ENCODE data around the gene METTL9. TPM values are rescaled to one million over a fixed set of nuclear protein-coding genes. Genes with fewer than 3 reads are reported as not detected.
"Not testable (repeated sequence)": the region's sequence is repeated elsewhere in the genome, so short reads cannot be mapped to it uniquely, and the experiment has no call there.

The METTL9 gene
- total RNA-seq, 1 donor from 2014 or later = 145 TPM

DNA sequence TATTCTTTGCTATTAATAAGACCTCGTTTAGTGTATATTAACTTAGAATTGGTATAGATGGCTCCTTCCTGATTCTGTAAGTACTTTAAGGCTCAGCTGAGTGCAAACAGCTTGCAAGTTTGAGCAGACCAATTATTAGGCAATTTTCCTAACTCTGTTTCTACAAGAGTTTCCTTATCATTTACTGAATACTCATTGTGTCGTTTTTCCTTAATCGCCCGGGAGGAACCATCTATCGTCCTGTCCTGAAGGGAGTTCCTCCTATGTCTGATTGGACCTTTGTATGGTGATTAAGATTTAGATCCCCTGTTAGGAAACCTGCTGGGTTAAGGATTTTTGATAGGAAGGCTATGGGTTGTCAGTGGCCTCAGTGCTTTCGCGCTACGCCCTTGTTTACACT, 32.0 kb downstream of the METTL9 start:
- not testable (repeated sequence) for H3K27me3 ChIP-seq (ENCODE audit: control insufficient read depth in 3 of 3, insufficient read depth in 3 of 3, low read length in 3 of 3); H3K9me3 ChIP-seq (ENCODE audit: control insufficient read depth in 3 of 3, low read length in 3 of 3); H3K4me1 ChIP-seq (ENCODE audit: control insufficient read depth in 3 of 3, insufficient read depth in 3 of 3, low read length in 3 of 3); H3K36me3 ChIP-seq (ENCODE audit: control insufficient read depth in 3 of 3, insufficient read depth in 3 of 3, low read length in 3 of 3); H3K27ac ChIP-seq (ENCODE audit: low read depth, low read length); H3K9ac ChIP-seq (ENCODE audit: low read depth in 1 of 3, low read length in 3 of 3); H3K4me3 ChIP-seq (ENCODE audit: low read length in 3 of 3)

DNA sequence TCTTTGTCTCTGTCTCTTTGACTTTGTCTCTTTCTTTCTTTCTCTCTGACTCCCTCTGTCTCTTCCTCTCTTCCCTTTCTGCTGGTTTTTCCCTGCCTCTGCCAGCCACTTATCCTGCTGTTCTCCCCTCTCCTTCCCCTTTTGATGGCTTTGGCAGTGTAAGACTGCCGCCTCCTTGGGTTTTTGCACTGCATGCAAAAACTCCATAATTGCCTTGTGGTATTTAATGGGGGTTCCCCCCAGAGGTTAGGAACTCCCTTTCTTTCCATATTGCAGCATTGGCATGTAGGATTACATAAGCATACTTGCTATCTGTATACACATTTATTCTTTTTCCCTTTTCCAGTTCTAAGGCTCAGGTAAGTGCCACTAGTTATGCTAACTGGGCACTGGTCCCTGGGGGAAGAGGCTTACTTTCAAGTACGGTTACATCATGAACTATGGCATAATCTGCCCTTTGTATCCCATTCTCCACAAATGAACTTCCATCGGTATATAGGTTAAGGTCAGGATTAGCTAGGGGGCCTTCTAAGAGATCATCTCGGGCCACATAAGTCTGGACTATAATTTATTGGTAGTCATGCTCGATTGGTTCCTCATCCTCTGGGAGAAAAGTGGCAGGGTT, 32.7 kb downstream of the METTL9 start:
- H3K9me3 ChIP-seq (ENCODE audit: control insufficient read depth in 3 of 3, low read length in 3 of 3); H3K4me1 ChIP-seq (ENCODE audit: control insufficient read depth in 3 of 3, insufficient read depth in 3 of 3, low read length in 3 of 3); H3K27me3 ChIP-seq (ENCODE audit: control insufficient read depth in 3 of 3, insufficient read depth in 3 of 3, low read length in 3 of 3); H3K4me3 ChIP-seq (ENCODE audit: low read length in 3 of 3); H3K9ac ChIP-seq (ENCODE audit: low read depth in 1 of 3, low read length in 3 of 3); H3K27ac ChIP-seq (ENCODE audit: low read depth, low read length); H3K36me3 ChIP-seq (ENCODE audit: control insufficient read depth in 3 of 3, insufficient read depth in 3 of 3, low read length in 3 of 3): not testable (repeated sequence)

DNA sequence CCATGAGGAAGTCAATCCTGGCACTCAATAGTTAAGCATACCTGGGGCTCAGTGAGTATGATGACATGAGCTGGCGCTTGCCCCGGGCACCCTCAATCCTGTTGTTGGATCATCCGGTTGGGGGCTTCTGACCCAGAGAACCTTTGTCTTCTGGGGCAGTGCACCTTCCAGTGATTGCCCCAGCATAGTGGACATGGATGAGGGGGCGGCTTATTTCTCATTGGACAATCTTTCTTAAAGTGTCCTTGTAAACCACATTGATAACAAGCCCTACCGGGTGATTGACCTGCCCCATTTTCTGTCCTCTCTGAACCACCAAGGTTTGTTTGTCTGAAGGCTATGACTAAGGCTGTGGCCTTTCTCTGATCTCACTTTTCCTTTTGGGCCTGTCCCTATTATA, 34.8 kb downstream of the METTL9 start:
- Histone ChIP-seq H3K4me1 (ENCODE audit: control insufficient read depth in 3 of 3, insufficient read depth in 3 of 3, low read length in 3 of 3) (peaks cover 0 to 6% (median 4%) of the 10 kb centered on the region in 3 donors), H3K27ac (ENCODE audit: low read depth, low read length) (no peak overlapping the region), H3K4me3 (ENCODE audit: low read length in 3 of 3) (no peak overlapping the region), H3K9ac (ENCODE audit: low read depth in 1 of 3, low read length in 3 of 3) (no peak overlapping the region), H3K27me3 (ENCODE audit: control insufficient read depth in 3 of 3, insufficient read depth in 3 of 3, low read length in 3 of 3) (no peaks in the 10 kb centered on the region), H3K36me3 (ENCODE audit: control insufficient read depth in 3 of 3, insufficient read depth in 3 of 3, low read length in 3 of 3) (peaks cover 0 to 2% (median 0%) of the 10 kb centered on the region in 3 donors), H3K9me3 (ENCODE audit: control insufficient read depth in 3 of 3, low read length in 3 of 3) (no peaks in the 10 kb centered on the region)

DNA sequence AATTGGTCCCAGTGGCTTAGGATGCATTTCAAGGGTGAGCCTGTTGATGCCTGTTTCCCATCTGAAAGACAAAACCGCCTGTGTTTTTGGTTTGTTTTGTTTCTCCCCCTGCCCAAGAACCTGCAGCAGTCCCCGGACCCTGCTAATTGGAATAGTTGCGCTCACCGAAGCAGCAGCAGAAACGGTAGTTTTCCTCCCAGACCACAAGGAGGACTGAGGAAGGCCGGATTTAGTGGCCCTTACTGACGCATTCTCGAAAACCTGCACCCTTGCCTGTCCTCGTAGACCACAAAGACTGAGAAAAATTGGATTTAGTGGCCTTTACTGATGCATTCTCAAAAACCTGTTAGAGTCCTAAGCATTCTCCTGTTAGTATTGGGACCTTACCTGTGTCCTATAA, 36.3 kb downstream of the METTL9 start:
- H3K27me3 ChIP-seq (ENCODE audit: control insufficient read depth in 3 of 3, insufficient read depth in 3 of 3, low read length in 3 of 3); H3K9ac ChIP-seq (ENCODE audit: low read depth in 1 of 3, low read length in 3 of 3); H3K4me1 ChIP-seq (ENCODE audit: control insufficient read depth in 3 of 3, insufficient read depth in 3 of 3, low read length in 3 of 3); H3K9me3 ChIP-seq (ENCODE audit: control insufficient read depth in 3 of 3, low read length in 3 of 3); H3K27ac ChIP-seq (ENCODE audit: low read depth, low read length); H3K4me3 ChIP-seq (ENCODE audit: low read length in 3 of 3); H3K36me3 ChIP-seq (ENCODE audit: control insufficient read depth in 3 of 3, insufficient read depth in 3 of 3, low read length in 3 of 3): not testable (repeated sequence)

DNA sequence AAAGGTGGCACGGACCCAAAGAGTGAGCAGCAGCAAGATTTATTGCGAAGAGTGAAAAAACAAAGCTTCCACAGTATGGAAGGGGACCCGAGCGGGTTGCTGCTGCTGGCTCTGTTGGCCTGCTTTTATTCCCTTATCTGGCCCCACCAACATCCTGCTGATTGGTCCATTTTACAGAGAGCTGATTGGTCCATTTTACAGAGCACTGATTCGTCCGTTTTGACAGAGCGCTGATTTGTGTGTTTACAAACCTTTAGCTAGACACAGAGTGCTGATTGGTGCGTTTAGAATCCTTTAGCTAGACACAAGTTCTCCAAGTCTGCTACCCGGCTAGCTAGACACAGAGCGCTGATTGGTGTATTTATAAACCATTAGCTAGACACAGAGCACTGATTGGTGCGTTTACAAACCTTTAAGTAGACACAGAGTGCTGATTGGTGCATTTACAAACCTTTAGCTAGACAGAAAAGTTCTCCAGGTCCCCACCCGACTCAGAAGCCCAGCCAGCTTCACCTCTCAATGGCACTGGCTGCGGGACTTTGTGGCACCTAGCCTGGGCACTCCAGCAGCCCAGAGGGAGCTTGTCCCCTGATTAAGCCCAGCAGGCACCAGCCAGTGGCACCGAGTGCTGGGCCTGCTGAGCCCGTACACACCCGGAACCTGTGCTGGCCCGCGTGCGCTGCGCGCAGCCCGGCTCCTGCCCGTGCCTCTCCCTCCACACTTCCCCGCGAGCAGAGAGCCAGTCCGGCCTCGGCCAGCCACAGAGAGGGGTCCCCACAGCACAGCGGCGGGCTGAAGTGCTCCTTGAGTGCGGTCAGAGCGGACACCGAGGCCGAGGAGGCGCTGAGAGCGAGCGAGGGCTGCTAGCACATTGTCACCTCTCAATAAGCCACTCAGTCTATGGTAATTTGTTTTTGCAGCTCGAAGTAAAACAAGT, 37.9 kb downstream of the METTL9 start:
- Histone ChIP-seq H3K36me3 (ENCODE audit: control insufficient read depth in 3 of 3, insufficient read depth in 3 of 3, low read length in 3 of 3) (no peaks in the 10 kb centered on the region), H3K27me3 (ENCODE audit: control insufficient read depth in 3 of 3, insufficient read depth in 3 of 3, low read length in 3 of 3) (no peaks in the 10 kb centered on the region), H3K4me3 (ENCODE audit: low read length in 3 of 3) (no peak overlapping the region), H3K9me3 (ENCODE audit: control insufficient read depth in 3 of 3, low read length in 3 of 3) (no peaks in the 10 kb centered on the region), H3K27ac (ENCODE audit: low read depth, low read length) (no peak overlapping the region), H3K9ac (ENCODE audit: low read depth in 1 of 3, low read length in 3 of 3) (no peak overlapping the region), H3K4me1 (ENCODE audit: control insufficient read depth in 3 of 3, insufficient read depth in 3 of 3, low read length in 3 of 3) (peaks cover 0 to 6% (median 4%) of the 10 kb centered on the region in 3 donors)

DNA sequence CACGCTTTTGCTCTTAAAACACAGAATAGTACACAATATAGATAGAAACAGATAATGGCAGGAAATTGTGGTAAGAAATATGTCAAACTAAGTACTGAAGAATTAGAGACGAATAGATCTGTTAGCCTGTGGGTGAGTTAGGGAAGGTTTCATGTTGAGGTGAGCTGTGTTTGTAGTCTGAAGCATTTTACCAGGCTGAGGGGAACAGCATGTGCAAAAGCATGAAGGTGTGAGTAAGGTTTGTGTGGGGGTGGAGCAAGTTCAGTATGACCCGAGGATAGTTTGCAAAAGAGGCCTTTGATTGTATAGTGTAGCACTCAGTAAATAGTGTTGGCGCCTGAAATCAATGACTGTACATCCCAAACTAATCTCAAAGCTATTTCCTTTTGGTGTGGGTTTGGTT, 39.2 kb downstream of the METTL9 start:
- H3K9me3 ChIP-seq (ENCODE audit: control insufficient read depth in 3 of 3, low read length in 3 of 3) = no peaks in the 10 kb centered on the region
- no peak overlapping the region for H3K27ac ChIP-seq (ENCODE audit: low read depth, low read length)
- no peak overlapping the region for H3K4me3 ChIP-seq (ENCODE audit: low read length in 3 of 3)
- H3K9ac ChIP-seq (ENCODE audit: low read depth in 1 of 3, low read length in 3 of 3) = no peak overlapping the region
- no peaks in the 10 kb centered on the region for H3K36me3 ChIP-seq (ENCODE audit: control insufficient read depth in 3 of 3, insufficient read depth in 3 of 3, low read length in 3 of 3)
- peaks cover 0 to 6% (median 4%) of the 10 kb centered on the region in 3 donors for H3K4me1 ChIP-seq (ENCODE audit: control insufficient read depth in 3 of 3, insufficient read depth in 3 of 3, low read length in 3 of 3)
- no peaks in the 10 kb centered on the region for H3K27me3 ChIP-seq (ENCODE audit: control insufficient read depth in 3 of 3, insufficient read depth in 3 of 3, low read length in 3 of 3)

DNA sequence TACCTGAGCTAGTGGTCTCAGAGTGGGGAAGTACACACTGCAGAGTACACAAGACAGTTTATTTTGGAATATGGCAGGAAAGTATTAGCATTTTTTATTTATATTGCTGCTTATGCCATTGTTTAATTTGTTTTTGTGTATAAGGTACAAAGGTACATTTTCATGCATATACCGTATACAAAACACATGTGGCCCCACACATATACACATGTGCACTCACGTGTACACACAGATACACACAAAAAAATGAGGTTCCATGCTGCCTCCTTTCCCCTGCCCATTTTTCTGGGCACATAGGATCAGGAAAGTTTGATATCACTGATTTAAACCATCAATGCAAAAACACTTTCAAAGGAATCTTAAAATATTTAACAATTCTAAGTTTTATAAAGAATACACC, 40.1 kb downstream of the METTL9 start:
- no peak overlapping the region for H3K9ac ChIP-seq (ENCODE audit: low read depth in 1 of 3, low read length in 3 of 3)
- H3K36me3 ChIP-seq (ENCODE audit: control insufficient read depth in 3 of 3, insufficient read depth in 3 of 3, low read length in 3 of 3) = no peaks in the 10 kb centered on the region
- H3K27ac ChIP-seq (ENCODE audit: low read depth, low read length) = no peak overlapping the region
- H3K4me1 ChIP-seq (ENCODE audit: control insufficient read depth in 3 of 3, insufficient read depth in 3 of 3, low read length in 3 of 3) = peaks cover 0 to 4% (median under 1%) of the 10 kb centered on the region in 3 donors
- no peaks in the 10 kb centered on the region for H3K27me3 ChIP-seq (ENCODE audit: control insufficient read depth in 3 of 3, insufficient read depth in 3 of 3, low read length in 3 of 3)
- H3K4me3 ChIP-seq (ENCODE audit: low read length in 3 of 3) = no peak overlapping the region
- no peaks in the 10 kb centered on the region for H3K9me3 ChIP-seq (ENCODE audit: control insufficient read depth in 3 of 3, low read length in 3 of 3)

DNA sequence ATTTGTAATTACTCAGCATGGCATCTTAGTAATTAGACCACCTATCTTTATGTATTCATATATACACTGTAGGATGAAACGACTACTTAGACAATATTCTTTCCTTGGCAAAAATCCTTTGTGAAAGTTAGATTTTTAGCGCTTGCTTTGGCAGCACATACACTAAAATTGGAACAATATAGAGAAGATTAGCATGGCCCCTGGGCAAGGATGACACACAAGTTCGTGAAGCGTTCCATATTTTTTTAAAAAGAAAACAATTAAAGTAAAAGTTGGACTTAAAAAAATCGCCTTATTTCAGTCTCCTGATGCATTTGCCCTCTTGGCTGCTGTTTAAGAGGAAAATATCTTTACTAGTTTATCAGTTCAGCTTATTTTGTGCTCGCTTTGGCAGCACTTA, 42.5 kb downstream of the METTL9 start:
- Histone ChIP-seq H3K4me3 (ENCODE audit: low read length in 3 of 3) (no peak overlapping the region), H3K36me3 (ENCODE audit: control insufficient read depth in 3 of 3, insufficient read depth in 3 of 3, low read length in 3 of 3) (peaks cover 0 to 2% (median 0%) of the 10 kb centered on the region in 3 donors), H3K9me3 (ENCODE audit: control insufficient read depth in 3 of 3, low read length in 3 of 3) (no peaks in the 10 kb centered on the region), H3K9ac (ENCODE audit: low read depth in 1 of 3, low read length in 3 of 3) (no peak overlapping the region), H3K4me1 (ENCODE audit: control insufficient read depth in 3 of 3, insufficient read depth in 3 of 3, low read length in 3 of 3) (peaks cover 11 to 13% (median 12%) of the 10 kb centered on the region in 3 donors), H3K27ac (ENCODE audit: low read depth, low read length) (no peak overlapping the region), H3K27me3 (ENCODE audit: control insufficient read depth in 3 of 3, insufficient read depth in 3 of 3, low read length in 3 of 3) (no peaks in the 10 kb centered on the region)

DNA sequence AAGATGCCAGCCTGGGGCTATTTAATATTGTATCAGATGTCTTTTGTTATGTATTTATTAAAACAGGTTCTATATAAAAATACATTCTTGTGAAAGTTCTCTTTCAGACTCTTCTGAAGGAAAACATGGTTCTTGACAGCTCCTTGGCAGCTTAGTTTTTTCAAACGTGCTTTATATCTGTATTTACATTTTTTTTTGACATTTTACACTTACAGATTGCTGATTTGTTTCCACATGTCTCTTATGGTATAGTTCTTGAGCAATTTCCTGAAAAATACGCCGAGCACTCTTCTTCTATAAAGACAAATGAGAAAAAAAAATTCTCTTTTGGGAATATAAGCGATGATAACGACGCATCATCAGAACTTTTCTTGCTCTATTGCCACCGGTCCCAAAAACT, 43.5 kb downstream of the METTL9 start:
- Histone ChIP-seq H3K4me3 (ENCODE audit: low read length in 3 of 3) (no peak overlapping the region), H3K27me3 (ENCODE audit: control insufficient read depth in 3 of 3, insufficient read depth in 3 of 3, low read length in 3 of 3) (no peaks in the 10 kb centered on the region), H3K27ac (ENCODE audit: low read depth, low read length) (no peak overlapping the region)

DNA sequence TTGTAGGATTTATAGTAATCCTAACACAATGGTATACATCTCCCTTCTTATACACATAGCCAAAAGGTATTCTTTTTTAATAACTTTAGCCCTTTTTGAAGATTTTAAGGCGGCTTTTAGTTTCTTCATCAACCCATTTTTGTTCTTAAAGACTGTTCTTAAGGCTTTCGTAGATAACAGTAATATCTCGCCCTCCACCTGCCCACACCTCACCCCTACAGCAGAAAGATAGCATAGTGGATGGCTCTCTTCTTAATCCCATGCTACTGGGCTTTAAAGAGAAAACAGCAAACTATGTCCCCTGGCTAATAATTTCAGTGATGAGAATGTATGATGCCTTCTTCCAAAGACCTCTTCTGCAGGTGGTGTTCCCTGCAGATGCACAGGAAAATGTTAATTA, 44.4 kb downstream of the METTL9 start:
- Histone ChIP-seq H3K4me1 (ENCODE audit: control insufficient read depth in 3 of 3, insufficient read depth in 3 of 3, low read length in 3 of 3) (peaks cover 11 to 18% (median 12%) of the 10 kb centered on the region in 3 donors), H3K4me3 (ENCODE audit: low read length in 3 of 3) (no peak overlapping the region), H3K36me3 (ENCODE audit: control insufficient read depth in 3 of 3, insufficient read depth in 3 of 3, low read length in 3 of 3) (peaks cover 0 to 6% (median 0%) of the 10 kb centered on the region in 3 donors), H3K9me3 (ENCODE audit: control insufficient read depth in 3 of 3, low read length in 3 of 3) (no peaks in the 10 kb centered on the region), H3K9ac (ENCODE audit: low read depth in 1 of 3, low read length in 3 of 3) (no peak overlapping the region), H3K27me3 (ENCODE audit: control insufficient read depth in 3 of 3, insufficient read depth in 3 of 3, low read length in 3 of 3) (no peaks in the 10 kb centered on the region), H3K27ac (ENCODE audit: low read depth, low read length) (no peak overlapping the region)

More for the DNA sequence above, 43.5 kb downstream of the METTL9 start:
- Histone ChIP-seq H3K4me1 (ENCODE audit: control insufficient read depth in 3 of 3, insufficient read depth in 3 of 3, low read length in 3 of 3) (peaks cover 11 to 18% (median 12%) of the 10 kb centered on the region in 3 donors), H3K9ac (ENCODE audit: low read depth in 1 of 3, low read length in 3 of 3) (no peak overlapping the region), H3K36me3 (ENCODE audit: control insufficient read depth in 3 of 3, insufficient read depth in 3 of 3, low read length in 3 of 3) (peaks cover 0 to 6% (median 0%) of the 10 kb centered on the region in 3 donors), H3K9me3 (ENCODE audit: control insufficient read depth in 3 of 3, low read length in 3 of 3) (no peaks in the 10 kb centered on the region)

All from skeletal muscle tissue (tissue), 4 donors.